HCT116 (cell line): ENCODE measurements around the gene FANCM.

Experiments
- CEBPB ChIP-seq: IDR thresholded peaks from 2 replicates; pipeline ENCODE4 v1.6.1; 2012; ENCODE audit warnings: low read depth
- CTCF ChIP-seq, 3 experiments: fragments of 200-600 bp in 1 of 3; sonication (generic) in 1 of 3; IDR thresholded peaks in 2 of 3; conservative IDR thresholded peaks in 1 of 3; 2 replicates each; pipeline ENCODE4 v1.5.1; 2012 to 2017; ENCODE audit warnings: low read depth in 2 of 3, low read length in 2 of 3, antibody characterized with exemption in 1 of 3, borderline replicate concordance in 1 of 3, control low read depth in 1 of 3, mild to moderate bottlenecking in 1 of 3, mixed read lengths in 1 of 3, mixed run types in 1 of 3, moderate library complexity in 1 of 3; ENCODE audit not compliant: insufficient read depth in 1 of 3
- EZH2 ChIP-seq: fragments of 200-600 bp; sonication (generic); IDR thresholded peaks from 2 replicates; pipeline ENCODE4 v1.6.1; 2017; ENCODE audit warnings: antibody characterized with exemption, mixed run types
- EZH2phosphoT487 ChIP-seq: fragments of 200-600 bp; IDR thresholded peaks from 2 replicates; pipeline ENCODE4 v1.6.1; 2018; ENCODE audit warnings: antibody characterized with exemption, borderline replicate concordance
- MAX ChIP-seq: IDR thresholded peaks from 2 replicates; pipeline ENCODE4 v1.6.1; 2012
- POLR2A ChIP-seq: IDR thresholded peaks from 2 replicates; pipeline ENCODE4 v1.7.0; 2011; ENCODE audit warnings: borderline replicate concordance; ENCODE audit not compliant: insufficient read depth, insufficient read length; ENCODE audit errors: extremely low read depth
- POLR2AphosphoS5 ChIP-seq: IDR thresholded peaks from 2 replicates; pipeline ENCODE4 v1.6.1; 2011; ENCODE audit warnings: mild to moderate bottlenecking, low read depth, low read length, moderate library complexity
- SIN3A ChIP-seq: IDR thresholded peaks from 2 replicates; pipeline ENCODE4 v1.6.1; 2012; ENCODE audit warnings: low read depth

GRCh38 chr14:45128963-45129629 lies 6.6 kb upstream of the FANCM start:
- TF ChIP-seq MAX (no peak), POLR2A (no peak), EZH2phosphoT487 (no peak), CTCF (IDR thresholded peaks at IDR 0.05 in 2 of 3, conservative IDR thresholded peaks at IDR 0.05 in 1 of 3; ENCODE audit: borderline replicate concordance in 1 of 3, insufficient read depth in 1 of 3, low read depth in 2 of 3, low read length in 2 of 3) (no peak), POLR2AphosphoS5 (no peak), EZH2 (no peak), SIN3A (no peak), CEBPB (no peak)
